Left renal pelvis (tissue), 4 donors: ENCODE measurements around the gene CABP2. TPM values are rescaled to one million over a fixed set of nuclear protein-coding genes. Genes with fewer than 3 reads are reported as not detected.

Experiments used
- DNase-seq, 4 donors: peaks; one replicate each; pipeline ENCODE4 v3.0.0-alpha.2; 2013; ENCODE audit warnings: low read depth in 4 of 4, low spot score in 3 of 4
- polyA plus RNA-seq, 4 donors: library from polyadenylated mRNA; unstranded; fragments of 120-200 nt; gene quantifications; one replicate each; pipeline ENCODE4 v1.2.1, GENCODE V29; 2013; ENCODE audit not compliant: insufficient read length in 4 of 4

CABP2 gene
- polyA plus RNA-seq, 4 donors, result 0.29 to 0.39 TPM; not detected in 2

DNA sequence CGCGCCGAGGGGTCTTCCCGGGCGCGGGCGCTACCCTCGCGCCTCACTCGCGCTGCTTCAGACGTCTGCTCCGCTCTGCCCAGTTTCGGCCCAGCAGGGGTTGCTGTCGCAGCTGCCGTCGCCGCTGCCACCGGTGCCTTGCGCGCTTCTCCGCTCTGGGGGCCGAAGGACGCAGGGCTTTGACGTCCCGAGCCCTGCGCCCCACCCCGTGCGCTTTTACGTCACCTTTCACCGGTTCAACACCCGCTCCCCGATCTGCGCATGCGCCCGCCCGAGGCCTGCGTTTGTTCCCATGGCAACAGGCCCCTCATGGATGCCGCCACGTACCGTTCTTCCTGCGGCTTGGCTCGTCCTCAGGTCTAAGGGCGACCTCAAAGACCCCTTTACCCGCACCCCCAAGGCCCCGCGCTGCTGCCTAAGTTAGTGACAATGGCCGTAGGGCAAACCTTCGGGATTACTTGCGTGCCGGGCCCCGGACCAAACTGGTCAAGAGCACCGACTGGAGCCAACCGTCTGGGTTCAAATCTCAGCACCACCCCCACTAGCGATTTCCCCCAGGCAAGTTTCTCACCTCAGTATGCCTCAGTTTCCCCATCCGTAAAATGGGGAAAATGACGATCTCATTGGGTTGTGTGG lies 14.6 kb downstream of the CABP2 start:
- peak; percentile 89 to 91 (median 90) for DNase-seq

DNA sequence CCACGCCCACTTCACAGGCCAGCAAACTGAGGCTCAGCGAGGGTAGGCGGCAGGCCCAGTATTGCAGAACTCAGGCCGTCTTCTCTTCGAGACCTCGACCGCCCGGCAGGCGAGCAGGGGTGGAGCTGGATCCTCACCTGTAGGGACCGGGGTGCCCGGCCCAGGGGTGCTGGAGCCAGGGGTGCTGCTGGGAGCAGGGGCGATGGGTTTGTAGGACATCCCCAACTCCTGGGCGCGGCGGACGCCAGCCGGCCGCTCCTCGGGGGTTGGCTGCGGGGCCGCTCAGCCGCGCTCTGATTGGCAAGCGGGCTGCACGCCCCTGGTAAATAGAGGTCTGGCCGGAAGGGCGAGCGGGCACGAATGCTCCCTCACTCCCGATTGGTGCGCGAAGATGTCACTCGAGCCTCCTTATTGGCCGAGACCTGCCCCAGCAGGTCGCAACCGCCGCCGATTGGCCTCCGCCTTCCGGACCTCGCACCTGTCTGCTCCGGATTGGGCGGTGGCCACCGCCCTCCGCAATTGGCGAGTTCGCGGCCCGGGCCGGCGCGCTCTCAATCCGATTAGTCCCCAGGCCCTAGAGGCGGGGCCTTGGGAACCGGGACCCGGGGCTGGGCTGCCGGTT lies 15.3 kb downstream of the CABP2 start, which contains the start of gene CDK2AP2:
Gene CDK2AP2 (minus strand): TSS at position 299 of the 622 bp plus-strand sequence. CDS start 80 bp downstream, at position 219.
- DNase-seq, result peak; percentile 94 to 96 (median 96)

DNA sequence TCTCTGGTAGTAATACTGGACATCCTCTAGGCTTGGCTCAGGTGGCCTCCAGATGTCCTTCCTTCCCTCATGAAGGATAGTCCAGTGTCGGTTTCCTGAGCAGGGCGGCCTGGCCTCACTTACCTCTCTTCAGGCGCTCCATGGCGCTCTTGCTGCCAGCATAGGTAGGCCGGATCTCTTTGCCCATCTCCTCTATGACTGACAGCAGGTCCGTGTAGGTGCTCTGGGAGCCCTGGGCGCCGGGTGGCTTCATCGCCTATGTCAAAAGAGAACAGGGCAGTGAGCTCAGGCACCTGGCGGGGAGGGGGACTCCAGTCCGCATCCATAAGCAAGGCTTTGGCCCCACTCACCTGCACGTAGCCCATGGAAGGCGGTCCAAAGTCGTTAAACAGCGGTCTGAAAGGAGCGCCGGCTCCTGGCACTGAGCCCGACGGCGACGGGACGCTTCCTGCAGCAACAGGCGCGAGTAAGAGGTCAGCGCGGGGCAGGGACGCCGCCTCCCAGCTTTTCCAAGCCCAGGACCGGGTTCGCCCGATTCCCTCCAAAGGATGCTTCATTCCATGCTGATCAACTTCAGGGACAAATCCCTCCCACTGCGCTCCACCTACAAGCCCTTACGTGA lies 15.9 kb downstream of the CABP2 start:
- no peak for DNase-seq

DNA sequence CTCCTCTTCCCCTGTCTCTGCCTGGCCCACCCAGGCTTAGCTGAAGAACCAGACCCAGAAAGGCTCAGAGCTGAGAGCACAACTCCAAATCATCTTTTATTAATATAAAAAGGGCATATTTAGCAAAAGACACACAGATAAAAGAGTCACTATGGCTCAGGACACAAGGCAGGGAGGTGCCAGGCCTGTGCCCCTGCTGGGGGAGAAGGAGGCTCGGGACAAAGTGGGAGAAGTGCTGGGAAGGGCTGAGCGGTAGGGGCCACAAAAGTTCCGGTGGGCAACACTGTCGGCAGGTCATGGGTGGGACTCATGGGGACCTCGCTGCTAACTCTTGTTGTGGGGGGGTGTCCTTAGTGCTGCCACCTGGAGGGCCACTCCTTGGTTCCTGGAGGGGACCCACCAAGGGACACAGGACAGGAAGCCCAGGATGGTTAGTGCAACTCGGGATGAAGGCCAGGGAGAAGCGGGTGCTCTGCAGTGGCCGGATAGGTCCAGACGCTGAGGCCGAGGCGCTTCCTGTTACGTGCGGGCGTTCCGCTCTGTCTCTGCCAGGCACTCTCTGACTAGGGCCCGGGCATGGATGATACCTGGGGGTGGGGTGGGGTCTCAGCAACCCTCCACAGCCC lies 16.7 kb downstream of the CABP2 start:
- no peak for DNase-seq

DNA sequence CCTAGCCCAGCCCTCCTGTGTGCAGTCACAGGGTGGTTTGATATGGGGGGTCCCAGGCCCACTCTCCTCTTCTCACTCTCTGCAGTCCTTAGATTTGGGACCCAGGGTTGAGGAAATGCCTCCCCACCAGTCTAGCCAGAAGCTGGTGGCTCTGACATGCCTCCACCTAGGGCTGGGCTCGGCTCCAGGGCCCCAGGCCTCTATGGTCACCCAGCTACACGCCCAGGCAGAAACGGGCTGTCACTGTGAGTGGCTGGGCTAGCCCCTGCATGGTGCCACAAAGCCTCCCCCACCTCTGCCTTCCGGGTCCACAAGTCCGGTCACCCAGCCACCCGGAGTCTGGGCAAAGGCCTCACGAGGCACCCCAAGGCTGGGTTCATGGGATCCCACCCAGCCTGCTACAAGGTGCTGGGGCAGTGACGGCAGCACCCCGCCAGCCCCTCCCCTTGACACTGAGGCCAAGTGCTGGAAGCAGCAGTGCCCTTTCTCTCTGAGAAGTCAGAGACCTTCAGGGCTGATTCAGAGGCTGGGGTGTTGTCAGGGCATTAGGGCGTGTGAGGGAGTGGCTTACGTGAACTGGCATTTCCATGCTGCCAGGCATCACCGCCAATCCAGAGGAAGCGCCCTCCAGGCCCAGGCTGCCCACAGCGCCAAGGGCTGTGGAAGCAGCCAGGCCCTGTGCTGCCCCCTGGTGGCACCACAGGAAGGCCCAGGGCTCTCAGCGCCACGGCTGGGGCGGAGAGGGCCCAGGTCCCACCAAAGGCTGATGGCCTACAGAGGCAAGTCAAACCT lies 17.4 kb downstream of the CABP2 start:
- DNase-seq, result peak; percentile 65 to 78 (median 68)

DNA sequence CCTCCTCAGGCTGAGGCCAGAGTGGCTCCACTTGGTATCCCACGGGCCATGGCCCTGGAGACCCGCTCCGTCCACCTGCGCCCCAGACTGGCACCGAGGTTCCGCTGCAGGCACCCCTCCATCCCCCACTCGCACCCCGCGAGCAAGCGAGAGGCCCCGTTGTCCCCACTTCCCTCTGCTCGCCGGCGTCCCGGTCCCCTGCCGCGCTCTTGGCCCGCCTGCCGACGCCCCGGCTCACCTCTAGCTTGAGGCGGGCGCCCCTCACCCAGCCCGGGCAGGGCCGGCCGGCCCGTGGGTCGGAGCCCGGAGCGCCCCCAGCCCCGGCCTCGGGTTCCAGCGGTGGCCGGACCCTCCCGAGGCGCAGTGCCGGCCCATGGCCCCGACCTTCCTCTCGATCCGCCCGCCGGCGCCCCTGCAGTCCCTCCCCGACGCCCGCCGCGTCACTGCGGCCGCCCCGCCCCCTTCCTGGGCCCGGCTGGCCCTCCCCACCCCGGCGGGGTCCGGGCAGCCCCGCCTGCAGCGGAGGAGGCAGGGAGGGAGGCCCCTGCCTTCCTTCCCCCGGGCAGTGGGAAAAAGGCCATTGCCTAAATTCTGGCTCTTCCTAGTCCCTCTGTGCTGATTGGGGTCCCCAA lies 18.2 kb downstream of the CABP2 start, which contains the start of gene PITPNM1:
Gene PITPNM1 (minus strand): TSS at position 414 of the 632 bp plus-strand sequence. CDS start 1,183 bp downstream, outside the sequence.
- no peak for DNase-seq

DNA sequence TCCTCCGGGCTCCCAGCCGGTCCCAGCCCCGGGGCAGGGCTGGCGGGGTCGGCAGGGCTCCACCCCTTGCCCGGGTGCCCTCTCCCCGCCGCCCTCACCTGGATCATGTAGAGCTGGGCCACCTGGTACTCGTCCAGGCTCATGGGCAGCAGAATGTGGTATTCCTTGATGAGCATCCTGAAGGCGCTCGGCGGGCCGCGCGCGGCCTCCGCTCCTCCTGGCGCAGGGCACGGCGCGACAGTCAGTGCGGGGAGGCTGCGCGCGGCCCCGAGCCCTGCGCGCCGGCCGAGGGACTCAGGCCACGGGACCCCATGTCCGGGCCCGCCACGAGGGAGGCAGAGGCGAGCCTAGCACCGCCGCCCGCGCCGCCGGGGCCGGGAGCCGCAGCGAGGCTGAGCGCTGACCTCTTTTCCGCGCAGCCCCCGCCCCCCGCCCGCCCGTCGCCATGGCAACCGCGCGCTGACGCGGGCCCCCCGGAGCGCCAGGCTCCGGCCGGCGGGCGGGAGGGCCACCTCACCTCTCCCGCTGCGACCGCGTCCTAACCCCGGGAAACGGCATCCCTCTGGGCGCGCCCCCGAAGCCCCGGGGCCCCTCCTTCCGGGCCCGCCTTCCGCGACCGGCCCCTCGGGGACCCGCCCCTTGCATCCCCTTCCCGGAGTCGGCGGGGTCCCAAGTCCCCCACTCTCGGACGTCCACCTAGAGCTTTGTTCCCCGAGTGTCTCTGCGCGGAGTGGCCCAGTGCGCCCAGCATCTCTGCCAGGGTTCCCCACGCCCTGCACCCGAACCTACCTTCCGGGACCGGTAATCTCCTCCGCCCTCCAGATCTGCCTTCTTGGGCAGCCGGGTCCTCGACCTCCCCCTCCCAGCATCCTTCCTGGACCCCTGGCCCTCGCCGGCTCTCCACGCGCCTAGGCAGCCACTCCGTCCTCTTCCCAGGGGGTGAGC lies 19.0 kb downstream of the CABP2 start:
- no peak for DNase-seq

DNA sequence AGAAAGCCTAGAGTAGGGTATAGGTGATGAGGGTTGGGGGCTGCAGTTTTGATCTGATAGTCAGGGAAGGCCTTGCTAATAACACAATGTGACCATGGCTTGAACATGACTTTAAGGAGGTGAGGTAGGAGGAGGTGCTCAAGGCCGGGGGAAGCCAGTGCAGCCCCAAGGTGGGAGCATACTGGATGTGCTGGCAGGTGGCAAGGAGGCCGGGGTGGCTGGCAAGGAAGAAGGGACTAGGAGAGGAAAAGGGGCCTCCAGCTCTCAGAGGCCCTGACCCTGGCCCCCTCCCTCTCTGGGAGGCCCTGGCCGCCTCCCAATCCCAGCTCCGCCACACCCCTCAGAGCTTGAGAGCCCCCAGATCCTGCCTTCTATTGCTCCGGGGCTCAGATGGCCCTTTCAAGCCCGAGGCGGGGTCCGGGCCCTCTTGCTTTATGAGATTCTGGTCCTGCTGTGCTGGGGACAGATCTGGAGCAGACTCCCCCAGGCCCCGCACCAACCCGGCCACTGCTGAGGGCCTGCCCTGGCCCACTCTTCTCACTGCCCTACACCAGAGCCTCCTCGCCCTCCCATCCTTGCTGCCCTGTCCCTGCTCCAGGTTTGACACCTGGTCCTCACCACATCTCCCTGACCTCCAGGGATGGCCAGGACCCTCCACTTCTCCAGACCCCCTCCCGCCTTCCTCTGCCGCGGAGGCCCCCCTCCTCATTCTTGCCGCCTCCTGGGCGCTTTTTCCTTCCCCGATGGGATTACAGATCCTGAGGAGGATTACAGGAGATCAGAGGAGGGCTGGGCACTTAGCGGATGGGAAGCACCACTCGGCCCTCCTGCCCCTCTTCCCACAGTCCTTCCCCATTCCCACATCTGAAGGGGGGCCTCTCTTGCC lies 19.9 kb downstream of the CABP2 start:
- DNase-seq, result no peak

DNA sequence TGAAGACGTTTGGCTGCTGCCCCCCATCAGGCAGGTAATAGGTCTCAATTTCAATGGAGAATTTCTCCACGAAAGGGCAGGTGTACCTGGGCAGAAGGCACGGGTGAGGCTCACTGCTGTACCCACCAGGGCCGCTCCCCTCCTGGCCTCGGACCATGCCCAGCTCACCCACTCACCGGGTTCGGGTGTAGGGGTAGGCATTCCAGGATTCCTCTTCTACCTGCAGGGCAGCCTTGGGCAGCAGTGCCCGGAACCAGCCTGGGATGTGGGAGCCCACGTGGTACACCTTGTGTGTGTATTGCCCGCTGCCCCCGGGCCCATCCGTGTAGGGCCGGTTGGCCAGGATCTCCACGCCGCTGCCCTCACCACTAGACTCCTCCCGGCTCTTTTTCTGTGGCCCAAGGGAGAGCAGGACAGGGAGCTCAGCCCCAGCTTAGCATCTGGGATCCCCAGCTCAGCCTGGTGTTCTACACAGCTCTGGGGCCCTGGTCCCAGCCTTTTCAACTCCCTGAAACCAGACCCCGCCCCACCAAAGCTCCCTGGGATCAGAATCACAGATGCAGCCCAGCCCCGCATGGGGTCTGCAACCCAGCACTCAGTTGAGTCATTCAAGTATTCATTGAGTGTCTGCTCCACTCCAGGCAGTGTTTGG lies 20.8 kb downstream of the CABP2 start:
- DNase-seq, result no peak

DNA sequence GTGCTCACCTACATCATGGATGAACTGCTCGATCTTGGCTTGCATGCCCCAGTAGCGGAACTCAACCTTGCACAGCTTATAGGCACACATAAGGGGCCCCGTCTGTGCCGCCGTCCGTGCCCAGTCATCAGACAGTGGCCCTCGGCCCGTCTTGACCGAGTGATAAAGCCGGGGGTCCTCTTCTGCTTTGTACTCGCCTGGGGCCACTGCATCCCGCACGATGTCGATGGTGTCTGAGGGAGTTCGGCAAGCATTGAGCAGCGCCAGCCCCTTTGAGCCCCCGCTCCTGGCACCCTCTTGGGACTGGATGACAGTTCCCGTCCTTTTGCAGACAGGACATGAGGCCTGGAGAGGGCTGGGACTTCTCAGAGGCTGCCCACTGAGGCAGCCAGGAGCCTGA lies 21.4 kb downstream of the CABP2 start:
- DNase-seq, result no peak

DNA sequence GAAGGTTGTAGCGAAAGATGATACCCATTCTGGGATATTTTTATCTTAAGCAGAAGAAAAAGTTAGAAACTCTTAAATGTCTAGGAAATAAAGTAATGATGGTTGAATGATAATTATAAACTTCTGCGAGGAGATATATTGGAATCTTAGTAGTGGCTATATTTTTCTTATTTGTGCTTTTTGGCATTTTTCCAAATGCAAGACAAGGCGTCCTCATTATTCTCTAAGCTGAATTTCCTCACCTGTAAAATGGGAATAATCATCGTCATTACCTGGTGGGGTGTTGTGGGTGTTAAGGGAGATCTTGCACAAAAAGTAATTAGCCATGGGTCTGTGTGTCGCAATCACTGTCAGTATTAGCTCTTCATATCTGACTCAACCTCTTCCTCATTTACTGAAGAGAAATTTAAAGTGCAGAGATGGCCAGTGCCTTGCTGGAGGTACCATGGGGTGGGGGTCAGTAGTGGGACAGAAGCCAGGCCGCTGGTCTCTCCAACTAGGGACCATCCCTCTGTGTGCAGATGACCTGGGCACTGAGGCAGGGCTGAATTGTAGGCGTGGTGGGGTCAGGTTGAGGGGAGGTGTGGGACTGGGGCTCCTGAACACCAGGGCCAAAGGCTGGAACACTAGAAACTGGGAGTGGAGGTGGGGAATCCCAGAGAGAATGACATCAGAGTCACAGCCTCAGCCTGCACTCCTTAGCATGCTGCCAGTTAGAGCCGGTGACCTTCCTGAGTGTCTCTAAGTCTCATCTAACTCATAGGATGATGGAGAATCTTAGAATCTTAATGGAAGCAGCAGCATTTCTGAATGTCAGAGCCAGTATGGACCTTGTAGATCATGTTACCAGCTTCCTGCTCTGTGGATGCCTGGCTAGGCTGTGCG lies 22.2 kb downstream of the CABP2 start:
- no peak for DNase-seq

DNA sequence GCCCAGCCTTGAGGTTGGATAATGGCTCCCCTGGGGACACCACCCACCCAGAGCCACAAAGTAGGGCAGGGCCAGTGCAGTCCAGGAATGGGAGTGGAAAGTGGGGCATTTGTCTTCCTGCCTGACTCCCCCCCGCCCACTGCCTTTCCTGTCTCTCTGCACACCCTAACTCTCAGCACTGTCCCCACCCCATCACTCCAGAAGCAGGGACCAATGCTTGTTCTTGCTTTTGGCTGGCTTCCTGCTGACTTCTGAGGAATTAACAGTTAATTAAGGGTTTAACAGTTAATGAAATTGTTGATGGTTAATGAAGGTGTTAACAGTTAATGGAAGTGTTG lies 22.8 kb downstream of the CABP2 start:
- DNase-seq, result no peak

DNA sequence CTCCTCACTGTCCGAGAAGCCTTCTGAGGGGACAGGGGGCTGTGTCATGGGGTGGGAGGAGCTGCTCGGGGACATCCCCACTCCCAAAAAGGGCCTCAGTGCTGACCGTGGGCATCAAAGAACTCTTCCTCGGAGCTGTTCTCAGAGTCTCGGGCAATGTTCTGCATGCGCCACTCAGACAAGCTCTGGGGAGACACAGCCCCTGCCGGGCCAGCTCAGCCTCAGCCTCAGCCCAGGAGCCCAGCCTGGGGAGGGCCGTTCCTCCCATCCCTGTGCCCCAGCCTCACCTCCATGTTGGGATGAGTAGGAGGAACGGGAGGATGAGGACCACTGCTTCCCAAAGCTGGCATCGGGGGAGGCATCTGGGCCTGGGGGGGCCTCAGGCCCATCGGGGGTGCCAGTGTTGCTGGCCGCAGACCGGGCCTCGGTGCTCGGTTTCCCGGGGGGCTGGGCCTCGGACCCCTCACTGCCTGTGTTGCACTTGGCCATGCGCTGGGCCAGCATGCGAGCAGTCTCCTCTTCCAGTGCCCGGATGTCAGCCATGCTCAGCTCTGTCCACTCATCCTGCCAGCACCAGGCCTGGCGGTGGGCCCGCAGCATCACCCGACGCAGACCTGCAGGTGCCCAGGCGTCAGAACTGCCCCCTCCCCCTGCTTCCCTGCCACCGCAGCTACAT lies 23.3 kb downstream of the CABP2 start:
- no peak for DNase-seq

DNA sequence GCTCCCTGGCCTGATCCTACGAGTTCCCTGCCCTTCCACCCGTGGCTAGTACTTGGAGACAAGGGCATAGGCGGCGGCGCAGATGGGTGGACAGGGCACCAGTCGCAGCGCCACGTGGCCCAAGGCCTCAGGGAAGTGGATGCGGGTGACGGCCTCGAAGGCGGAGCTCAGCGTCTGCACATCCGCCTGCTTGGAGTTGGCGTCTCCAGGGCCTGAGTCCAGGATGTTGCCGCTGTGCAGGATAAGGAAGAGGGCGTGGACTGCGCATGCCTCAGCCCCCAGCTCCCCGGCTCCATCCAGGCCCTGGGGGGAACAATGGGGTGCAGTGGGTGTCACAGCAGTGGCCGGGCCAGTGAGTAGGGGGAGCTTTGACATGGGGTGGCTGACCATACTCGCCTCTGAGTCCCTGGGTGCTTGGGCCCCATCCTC lies 24.7 kb downstream of the CABP2 start:
- DNase-seq, result no peak

DNA sequence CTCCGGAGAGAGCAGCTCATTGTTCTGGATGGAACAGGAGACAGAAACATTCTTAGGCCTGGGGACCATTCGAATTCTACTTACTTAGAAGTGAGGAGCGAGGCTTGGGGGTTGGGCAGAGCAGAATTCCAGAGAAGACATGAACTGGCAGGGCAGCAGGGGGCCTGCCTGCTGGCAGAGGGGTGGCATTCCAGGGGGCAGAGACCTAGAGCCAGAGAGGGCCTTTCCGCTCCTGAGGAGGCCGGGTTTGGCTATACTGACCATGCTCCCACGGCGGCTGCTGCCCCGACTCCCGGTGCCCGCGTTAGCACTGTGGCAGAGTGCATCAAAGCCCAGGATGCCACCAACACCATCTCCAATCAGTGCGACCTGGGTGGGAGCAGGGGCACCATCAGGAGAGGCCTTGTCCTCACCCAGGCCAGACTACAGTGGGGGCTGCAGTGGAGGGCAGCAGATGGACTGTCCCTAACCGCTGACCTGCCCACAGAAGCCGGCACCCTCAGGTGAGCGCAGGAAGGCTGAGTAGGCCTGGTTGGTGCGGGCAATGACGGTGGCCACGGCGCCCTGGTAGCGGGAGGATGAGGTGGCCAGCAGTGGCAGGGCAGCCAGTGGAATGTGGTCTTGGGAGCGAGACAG lies 25.5 kb downstream of the CABP2 start:
- no peak for DNase-seq

DNA sequence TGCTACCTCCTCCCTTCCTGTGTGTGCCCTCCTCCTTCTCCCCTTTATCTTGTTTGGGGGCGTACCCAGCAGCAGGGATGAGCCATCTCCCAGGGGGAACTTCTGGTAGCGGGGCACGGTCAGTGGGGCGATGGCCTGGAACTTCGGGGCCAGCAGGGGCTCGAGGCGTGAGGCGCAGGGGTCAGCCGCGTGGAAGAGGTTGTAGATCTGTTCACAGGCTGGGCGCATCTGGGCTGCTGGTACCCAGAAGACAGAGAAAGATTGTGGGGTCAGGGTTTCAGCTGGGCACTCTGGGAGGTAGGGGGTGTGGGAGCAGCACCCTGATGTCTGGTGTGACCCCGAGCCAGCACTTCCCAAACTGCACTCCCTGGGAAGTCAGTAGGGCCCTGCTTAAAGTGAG lies 27.1 kb downstream of the CABP2 start:
- no peak for DNase-seq
